Measurements from ENCODE around the gene CPLANE2.

The CPLANE2 gene

GRCh38 chr1:16187748-16188401 lies 49.1 kb downstream of the CPLANE2 start:
- peak; percentile 68 for DNase-seq (ENCODE audit: low read depth)

GRCh38 chr1:16186655-16187235 lies 50.2 kb downstream of the CPLANE2 start:
- DNase-seq (ENCODE audit: low read depth), result no peak

DNA sequence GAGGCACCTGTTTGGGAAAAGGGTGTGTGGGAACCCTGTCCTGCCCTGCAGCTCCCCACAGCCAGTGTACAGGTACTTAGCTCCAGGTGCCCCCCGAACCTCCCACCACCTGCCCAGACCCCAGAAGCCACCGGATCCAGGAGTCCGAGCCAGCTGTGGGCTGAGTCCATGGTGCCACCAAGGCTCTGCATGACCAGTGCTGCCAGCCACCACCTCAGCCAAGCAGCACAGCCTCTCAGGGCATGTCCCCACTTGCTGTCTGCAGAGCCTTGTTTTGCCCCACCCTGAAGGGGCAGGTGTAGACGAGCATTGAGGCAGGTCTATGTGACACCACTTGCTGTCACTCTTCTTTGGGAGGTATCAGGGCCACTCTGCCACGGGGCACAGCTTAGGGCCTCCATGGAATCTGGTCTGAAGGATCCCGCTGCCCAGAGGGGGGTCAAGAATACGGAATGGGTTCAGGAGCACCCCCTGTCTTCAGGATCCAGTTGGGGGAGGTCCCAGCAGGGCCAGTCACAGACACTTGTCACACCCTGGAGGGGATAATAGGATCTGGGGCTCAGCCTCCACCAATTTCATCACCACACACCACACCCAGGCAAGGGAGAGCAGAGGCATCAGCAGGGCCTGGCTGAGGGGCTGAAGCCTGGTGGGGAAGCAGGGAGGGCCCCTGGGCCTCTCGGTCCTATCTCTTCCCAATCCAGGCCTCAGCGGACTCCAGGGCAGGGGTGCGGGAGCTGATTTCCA lies 52.3 kb downstream of the CPLANE2 start:
- no peak for DNase-seq (ENCODE audit: low read depth)

DNA sequence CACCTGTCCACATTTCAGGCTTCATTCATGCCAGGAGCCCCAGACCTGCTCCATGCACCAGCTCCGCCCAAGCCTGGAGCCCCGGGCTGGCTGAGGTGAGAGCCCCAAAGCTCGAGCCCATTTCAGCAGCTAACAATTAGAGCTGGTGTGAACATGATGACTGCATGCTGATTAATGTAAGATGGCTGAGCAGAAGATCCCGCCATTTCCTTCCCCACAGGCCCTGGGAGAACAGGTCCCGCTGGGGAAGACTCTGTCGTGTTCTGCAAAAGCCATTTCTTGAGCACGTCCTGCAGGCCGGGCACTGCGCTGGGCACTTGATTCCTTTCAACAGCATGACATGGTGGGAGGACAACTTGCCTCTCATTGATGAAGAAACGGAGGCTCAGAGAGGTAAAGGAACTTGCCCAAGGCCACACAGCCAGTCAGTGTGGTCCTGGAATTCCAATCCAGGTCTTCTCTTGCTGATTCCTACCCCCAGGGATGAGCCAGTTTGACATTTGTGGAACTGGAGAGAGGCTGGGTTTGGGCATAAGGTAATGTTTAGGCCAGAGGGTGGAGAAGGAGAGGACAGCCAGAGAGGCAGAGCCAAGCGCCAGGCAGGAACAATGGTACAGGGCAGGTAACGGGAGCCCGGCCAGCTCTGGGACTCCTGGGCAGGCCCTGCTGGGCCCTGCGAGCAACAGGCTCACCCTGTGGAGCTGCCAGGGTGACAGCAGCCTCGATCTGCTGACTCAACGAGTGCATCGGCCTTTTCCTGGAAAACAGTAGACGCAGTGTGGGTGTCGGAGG lies 53.0 kb downstream of the CPLANE2 start:
- DNase-seq (ENCODE audit: low read depth), result no peak

DNA sequence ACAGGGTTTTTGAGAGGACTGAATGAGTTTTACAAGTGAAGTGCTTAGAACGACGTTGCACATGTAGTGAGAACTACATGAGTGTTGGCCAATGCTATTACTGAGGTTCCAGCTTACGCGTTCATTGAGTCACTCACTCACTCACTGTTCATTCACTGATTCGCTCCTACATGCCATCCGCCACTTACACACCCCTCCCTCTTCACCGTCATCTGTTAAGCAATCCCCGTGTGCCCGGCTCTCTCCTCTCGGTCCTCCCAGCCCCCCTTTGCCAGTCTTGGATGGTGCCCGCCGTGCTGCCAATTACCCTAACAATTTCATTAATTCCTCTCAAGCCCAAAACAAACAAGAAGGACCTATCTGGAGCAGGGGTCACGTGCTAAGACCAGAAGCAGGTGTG lies 53.8 kb downstream of the CPLANE2 start:
- no peak for DNase-seq (ENCODE audit: low read depth)

DNA sequence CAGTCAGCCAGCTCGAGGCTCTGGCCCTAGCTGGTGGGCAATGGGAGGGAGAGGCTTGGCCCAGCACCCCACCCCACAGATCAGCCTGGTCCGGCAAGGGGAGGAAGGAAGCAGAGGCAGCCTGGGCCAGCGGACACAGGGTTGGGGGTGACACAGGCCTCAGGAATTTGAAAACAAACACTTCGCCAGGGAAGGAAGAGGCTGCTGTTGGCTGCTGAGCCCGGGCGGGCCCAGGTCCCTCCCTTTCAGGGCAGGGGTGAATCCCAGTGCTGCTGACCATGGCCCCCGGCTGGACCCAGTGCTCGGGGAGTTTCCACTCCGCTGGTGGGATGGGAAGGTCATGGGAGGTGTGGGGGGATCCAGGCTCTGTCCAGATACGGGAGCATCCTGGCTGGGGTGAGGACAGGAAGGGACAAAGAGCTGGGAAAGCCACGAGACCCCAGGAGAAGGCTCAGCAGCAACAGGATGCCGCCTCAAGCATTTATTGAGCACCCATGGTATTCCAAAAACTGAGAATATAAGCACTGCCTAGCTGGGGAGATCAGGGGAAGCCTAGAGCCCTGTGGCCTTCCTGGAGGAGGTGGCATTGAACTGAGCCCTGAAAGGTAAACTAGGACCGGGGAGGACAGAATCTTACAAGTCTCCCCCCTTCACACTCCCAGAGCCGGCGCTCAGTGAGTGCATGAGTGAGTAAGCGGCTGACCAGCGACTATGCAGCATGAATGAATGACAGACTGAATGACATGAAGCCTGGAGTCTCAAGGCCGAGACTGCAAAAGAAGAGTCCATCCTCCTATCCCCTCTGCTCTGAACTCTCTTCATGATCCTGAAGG lies 54.9 kb downstream of the CPLANE2 start:
- DNase-seq (ENCODE audit: low read depth), result peak; percentile 93

All from HS-27A (cell line).